H1 (cell line): ENCODE results near the gene LENG9. TPM values are rescaled to one million over a fixed set of nuclear protein-coding genes. Genes with fewer than 3 reads are reported as not detected.
A peak's percentile ranks its signal among the peaks of the same experiment; 100 is the strongest.

Source experiments
- POLR2A ChIP-seq, 2 experiments: IDR thresholded peaks; 1 replicate in 1 of 2; 2 replicates in 1 of 2; pipeline ENCODE4 v1.6.1; 2011; ENCODE audit warnings: low read depth in 2 of 2, low read length in 2 of 2, mild to moderate bottlenecking in 2 of 2; ENCODE audit errors: control extremely low read depth in 1 of 2
- polyA plus RNA-seq, 7 experiments: library from polyadenylated mRNA; depleted of rRNA in 3 of 7; stranded (reverse) in 5 of 7; unstranded in 2 of 7; fragments of >200 nt in 5 of 7; fragments of 200-250 nt in 2 of 7; gene quantifications; 1 replicate in 5 of 7; 2 replicates in 1 of 7; 4 replicates in 1 of 7; pipeline versions ENCODE4 v1.2.1 to v1.2.3, GENCODE V29; 2011 to 2013; ENCODE audit warnings: missing spikeins in 2 of 7, mixed read lengths in 2 of 7
- total RNA-seq: library from RNA; stranded (reverse); fragmentation: NEBNext Ultra II Directional; extraction: Animal tissue kit (Norgen Biotek cat#: 25700); gene quantifications from 2 replicates; pipeline ENCODE4 v1.2.1, GENCODE V29; 2021
- TF ChIP-seq, protein P1 (sequence below): fragments of 300-600 bp; sonication (generic); IDR thresholded peaks from 2 replicates; pipeline ENCODE4 v1.7.1; 2012; ENCODE audit warnings: low read length, moderate library complexity, mild to moderate bottlenecking, inconsistent platforms; ENCODE audit not compliant: insufficient replicate concordance

Gene LENG9
- total and polyA plus RNA-seq, 2 of the 8 experiments (the other 6 are each of a cell fraction or from before 2014, with no cell fraction given) = 1.6 to 3.9 TPM

DNA sequence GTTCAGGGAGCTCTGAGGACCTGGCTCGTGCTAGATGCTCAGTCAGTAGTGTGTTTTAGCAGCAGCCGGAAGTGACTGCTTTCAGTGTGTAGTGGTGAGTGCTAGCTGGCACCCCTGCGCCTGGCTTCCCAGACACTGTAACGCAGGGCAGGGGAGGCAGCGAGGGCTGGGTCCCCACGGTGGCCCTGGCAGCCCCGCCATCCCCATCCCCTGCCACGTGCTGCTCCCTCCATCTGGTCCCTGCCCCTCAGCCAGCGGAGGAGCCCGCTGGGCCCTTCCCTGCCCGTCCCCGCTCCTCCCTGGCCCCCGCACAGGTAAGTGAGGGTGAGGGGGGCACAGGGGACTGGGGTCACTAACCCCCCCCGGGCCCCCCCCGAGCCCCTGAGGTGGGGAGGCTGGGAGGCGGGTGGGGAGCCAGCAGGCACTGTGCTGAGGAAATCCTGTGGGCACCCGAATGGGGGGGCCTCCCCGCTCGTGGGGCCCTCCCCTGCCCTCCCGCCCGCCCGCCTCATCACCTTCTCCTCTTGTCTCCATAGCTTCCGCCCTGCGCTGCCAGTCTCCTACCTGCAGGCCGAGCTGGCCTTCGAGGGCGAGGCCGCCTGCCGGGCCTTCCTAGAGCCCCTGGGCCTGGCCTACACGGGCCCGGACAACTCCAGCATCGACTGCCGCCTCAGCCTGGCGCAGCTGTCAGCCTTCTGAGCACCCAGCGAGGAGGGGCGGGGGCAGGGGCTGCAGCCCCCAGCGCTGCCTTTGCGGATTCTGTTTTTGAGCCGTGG lies 3.2 kb downstream of the LENG9 start (continued):
- TF ChIP-seq, protein P1, sequence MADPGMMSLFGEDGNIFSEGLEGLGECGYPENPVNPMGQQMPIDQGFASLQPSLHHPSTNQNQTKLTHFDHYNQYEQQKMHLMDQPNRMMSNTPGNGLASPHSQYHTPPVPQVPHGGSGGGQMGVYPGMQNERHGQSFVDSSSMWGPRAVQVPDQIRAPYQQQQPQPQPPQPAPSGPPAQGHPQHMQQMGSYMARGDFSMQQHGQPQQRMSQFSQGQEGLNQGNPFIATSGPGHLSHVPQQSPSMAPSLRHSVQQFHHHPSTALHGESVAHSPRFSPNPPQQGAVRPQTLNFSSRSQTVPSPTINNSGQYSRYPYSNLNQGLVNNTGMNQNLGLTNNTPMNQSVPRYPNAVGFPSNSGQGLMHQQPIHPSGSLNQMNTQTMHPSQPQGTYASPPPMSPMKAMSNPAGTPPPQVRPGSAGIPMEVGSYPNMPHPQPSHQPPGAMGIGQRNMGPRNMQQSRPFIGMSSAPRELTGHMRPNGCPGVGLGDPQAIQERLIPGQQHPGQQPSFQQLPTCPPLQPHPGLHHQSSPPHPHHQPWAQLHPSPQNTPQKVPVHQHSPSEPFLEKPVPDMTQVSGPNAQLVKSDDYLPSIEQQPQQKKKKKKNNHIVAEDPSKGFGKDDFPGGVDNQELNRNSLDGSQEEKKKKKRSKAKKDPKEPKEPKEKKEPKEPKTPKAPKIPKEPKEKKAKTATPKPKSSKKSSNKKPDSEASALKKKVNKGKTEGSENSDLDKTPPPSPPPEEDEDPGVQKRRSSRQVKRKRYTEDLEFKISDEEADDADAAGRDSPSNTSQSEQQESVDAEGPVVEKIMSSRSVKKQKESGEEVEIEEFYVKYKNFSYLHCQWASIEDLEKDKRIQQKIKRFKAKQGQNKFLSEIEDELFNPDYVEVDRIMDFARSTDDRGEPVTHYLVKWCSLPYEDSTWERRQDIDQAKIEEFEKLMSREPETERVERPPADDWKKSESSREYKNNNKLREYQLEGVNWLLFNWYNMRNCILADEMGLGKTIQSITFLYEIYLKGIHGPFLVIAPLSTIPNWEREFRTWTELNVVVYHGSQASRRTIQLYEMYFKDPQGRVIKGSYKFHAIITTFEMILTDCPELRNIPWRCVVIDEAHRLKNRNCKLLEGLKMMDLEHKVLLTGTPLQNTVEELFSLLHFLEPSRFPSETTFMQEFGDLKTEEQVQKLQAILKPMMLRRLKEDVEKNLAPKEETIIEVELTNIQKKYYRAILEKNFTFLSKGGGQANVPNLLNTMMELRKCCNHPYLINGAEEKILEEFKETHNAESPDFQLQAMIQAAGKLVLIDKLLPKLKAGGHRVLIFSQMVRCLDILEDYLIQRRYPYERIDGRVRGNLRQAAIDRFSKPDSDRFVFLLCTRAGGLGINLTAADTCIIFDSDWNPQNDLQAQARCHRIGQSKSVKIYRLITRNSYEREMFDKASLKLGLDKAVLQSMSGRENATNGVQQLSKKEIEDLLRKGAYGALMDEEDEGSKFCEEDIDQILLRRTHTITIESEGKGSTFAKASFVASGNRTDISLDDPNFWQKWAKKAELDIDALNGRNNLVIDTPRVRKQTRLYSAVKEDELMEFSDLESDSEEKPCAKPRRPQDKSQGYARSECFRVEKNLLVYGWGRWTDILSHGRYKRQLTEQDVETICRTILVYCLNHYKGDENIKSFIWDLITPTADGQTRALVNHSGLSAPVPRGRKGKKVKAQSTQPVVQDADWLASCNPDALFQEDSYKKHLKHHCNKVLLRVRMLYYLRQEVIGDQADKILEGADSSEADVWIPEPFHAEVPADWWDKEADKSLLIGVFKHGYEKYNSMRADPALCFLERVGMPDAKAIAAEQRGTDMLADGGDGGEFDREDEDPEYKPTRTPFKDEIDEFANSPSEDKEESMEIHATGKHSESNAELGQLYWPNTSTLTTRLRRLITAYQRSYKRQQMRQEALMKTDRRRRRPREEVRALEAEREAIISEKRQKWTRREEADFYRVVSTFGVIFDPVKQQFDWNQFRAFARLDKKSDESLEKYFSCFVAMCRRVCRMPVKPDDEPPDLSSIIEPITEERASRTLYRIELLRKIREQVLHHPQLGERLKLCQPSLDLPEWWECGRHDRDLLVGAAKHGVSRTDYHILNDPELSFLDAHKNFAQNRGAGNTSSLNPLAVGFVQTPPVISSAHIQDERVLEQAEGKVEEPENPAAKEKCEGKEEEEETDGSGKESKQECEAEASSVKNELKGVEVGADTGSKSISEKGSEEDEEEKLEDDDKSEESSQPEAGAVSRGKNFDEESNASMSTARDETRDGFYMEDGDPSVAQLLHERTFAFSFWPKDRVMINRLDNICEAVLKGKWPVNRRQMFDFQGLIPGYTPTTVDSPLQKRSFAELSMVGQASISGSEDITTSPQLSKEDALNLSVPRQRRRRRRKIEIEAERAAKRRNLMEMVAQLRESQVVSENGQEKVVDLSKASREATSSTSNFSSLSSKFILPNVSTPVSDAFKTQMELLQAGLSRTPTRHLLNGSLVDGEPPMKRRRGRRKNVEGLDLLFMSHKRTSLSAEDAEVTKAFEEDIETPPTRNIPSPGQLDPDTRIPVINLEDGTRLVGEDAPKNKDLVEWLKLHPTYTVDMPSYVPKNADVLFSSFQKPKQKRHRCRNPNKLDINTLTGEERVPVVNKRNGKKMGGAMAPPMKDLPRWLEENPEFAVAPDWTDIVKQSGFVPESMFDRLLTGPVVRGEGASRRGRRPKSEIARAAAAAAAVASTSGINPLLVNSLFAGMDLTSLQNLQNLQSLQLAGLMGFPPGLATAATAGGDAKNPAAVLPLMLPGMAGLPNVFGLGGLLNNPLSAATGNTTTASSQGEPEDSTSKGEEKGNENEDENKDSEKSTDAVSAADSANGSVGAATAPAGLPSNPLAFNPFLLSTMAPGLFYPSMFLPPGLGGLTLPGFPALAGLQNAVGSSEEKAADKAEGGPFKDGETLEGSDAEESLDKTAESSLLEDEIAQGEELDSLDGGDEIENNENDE = no peak
- peak in 1 of 2 experiments; percentile 29; a peak in 1 of 3 replicates for TF ChIP-seq POLR2A (IDR thresholded peaks at IDR 0.05; ENCODE audit: control extremely low read depth in 1 of 2, low read depth in 2 of 2, low read length in 2 of 2)
